Fibroblast of skin of right quadriceps (primary cell): Measurements from ENCODE around the gene ARMH3.
"Not testable (repeated sequence)": the region's sequence is repeated elsewhere in the genome, so short reads cannot be mapped to it uniquely, and the experiment has no call there.

Source experiments
- DNase-seq: peaks from one replicate; pipeline ENCODE4 v3.0.0-alpha.2; 2013

The ARMH3 gene

GRCh38 chr10:102045292-102045691 is 10.7 kb downstream of the ARMH3 start:
- no peak for DNase-seq

- DNase-seq, result no peak
Observed at GRCh38 chr10:102040305-102041050, 15.5 kb downstream of the ARMH3 start.

GRCh38 chr10:102038410-102038809 is 17.6 kb downstream of the ARMH3 start:
- DNase-seq, result no peak

- DNase-seq, result not testable (repeated sequence)
Observed at GRCh38 chr10:102035807-102036206, 20.2 kb downstream of the ARMH3 start.

GRCh38 chr10:102033787-102034186 is 22.2 kb downstream of the ARMH3 start:
- DNase-seq, result no peak

- DNase-seq, result no peak
Observed at GRCh38 chr10:102027261-102027660, 28.7 kb downstream of the ARMH3 start.

GRCh38 chr10:102024799-102025198 is 31.2 kb downstream of the ARMH3 start:
- no peak for DNase-seq

GRCh38 chr10:102020938-102021337 is 35.0 kb downstream of the ARMH3 start:
- no peak for DNase-seq

GRCh38 chr10:102017295-102017694 is 38.7 kb downstream of the ARMH3 start:
- no peak for DNase-seq

- DNase-seq, result no peak
Observed at GRCh38 chr10:102016416-102016815, 39.6 kb downstream of the ARMH3 start.

GRCh38 chr10:102010961-102011360 is 45.0 kb downstream of the ARMH3 start:
- DNase-seq, result no peak

GRCh38 chr10:102009801-102010425 is 46.1 kb downstream of the ARMH3 start:
- DNase-seq, result peak; percentile 89

GRCh38 chr10:102007796-102008195 is 48.2 kb downstream of the ARMH3 start:
- no peak for DNase-seq

- DNase-seq, result not testable (repeated sequence)
Observed at GRCh38 chr10:102007031-102007430, 48.9 kb downstream of the ARMH3 start.

- DNase-seq, result peak; percentile 20
Observed at GRCh38 chr10:102004376-102004775, 51.6 kb downstream of the ARMH3 start.

GRCh38 chr10:102003541-102003940 is 52.4 kb downstream of the ARMH3 start:
- peak; percentile 8 for DNase-seq

- no peak for DNase-seq
Observed at GRCh38 chr10:102001435-102002068, 54.4 kb downstream of the ARMH3 start.

GRCh38 chr10:101997803-101998202 is 58.2 kb downstream of the ARMH3 start:
- no peak for DNase-seq

- DNase-seq, result peak; percentile 40
Observed at GRCh38 chr10:101995451-101996063, 60.4 kb downstream of the ARMH3 start.

GRCh38 chr10:101993651-101994200 is 62.2 kb downstream of the ARMH3 start:
- DNase-seq, result no peak

GRCh38 chr10:101993221-101993620 is 62.8 kb downstream of the ARMH3 start:
- DNase-seq, result no peak

GRCh38 chr10:101987136-101987535 is 68.8 kb downstream of the ARMH3 start:
- no peak for DNase-seq

- DNase-seq, result no peak
Observed at GRCh38 chr10:101986624-101986971, 69.4 kb downstream of the ARMH3 start.
